ENCODE measurements around the gene BBC3.
A peak's percentile ranks its signal among the peaks of the same experiment; 100 is the strongest.

The BBC3 gene

GRCh38 chr19:47228168-47228936 is 2.6 kb downstream of the BBC3 start:
- Histone ChIP-seq H3K36me3 (peaks cover 8% of the 10 kb centered on the region), H3K4me1 (ENCODE audit: control insufficient read depth in 1 of 2, insufficient read depth in 1 of 2, low read depth in 1 of 2, low read length in 1 of 2) (peaks cover 52 to 64% of the 10 kb centered on the region in 2 experiments), H3K27me3 (peaks cover 42% of the 10 kb centered on the region), H3K4me3 (ENCODE audit: low read depth in 1 of 2, low read length in 1 of 2) (peak overlapping the region; percentile 92 to 100), H3K9me3 (no peaks in the 10 kb centered on the region), H3K27ac (peak overlapping the region; percentile 95)
- no peak for TF ChIP-seq CTCF (IDR thresholded peaks at IDR 0.05)

- Histone ChIP-seq H3K36me3 (peaks cover 8% of the 10 kb centered on the region), H3K4me3 (ENCODE audit: low read depth in 1 of 2, low read length in 1 of 2) (peak overlapping the region; percentile 92 to 100), H3K4me1 (ENCODE audit: control insufficient read depth in 1 of 2, insufficient read depth in 1 of 2, low read depth in 1 of 2, low read length in 1 of 2) (peaks cover 51 to 62% of the 10 kb centered on the region in 2 experiments), H3K9me3 (no peaks in the 10 kb centered on the region), H3K27me3 (peaks cover 34% of the 10 kb centered on the region), H3K27ac (peak overlapping the region; percentile 95)
- TF ChIP-seq CTCF (IDR thresholded peaks at IDR 0.05): no peak
Observed at GRCh38 chr19:47227352-47228167, 3.4 kb downstream of the BBC3 start.

GRCh38 chr19:47226426-47227351 is 4.3 kb downstream of the BBC3 start:
- H3K27ac ChIP-seq: peak overlapping the region; percentile 95
- H3K9me3 ChIP-seq: no peaks in the 10 kb centered on the region
- TF ChIP-seq CTCF (IDR thresholded peaks at IDR 0.05): no peak
- peaks cover 25% of the 10 kb centered on the region for H3K27me3 ChIP-seq
- H3K36me3 ChIP-seq: peaks cover 17% of the 10 kb centered on the region
- H3K4me3 ChIP-seq (ENCODE audit: low read depth in 1 of 2, low read length in 1 of 2): peak overlapping the region; percentile 92 to 100
- H3K4me1 ChIP-seq (ENCODE audit: control insufficient read depth in 1 of 2, insufficient read depth in 1 of 2, low read depth in 1 of 2, low read length in 1 of 2): peaks cover 46 to 56% of the 10 kb centered on the region in 2 experiments

- peaks cover 25% of the 10 kb centered on the region for H3K36me3 ChIP-seq
- H3K27ac ChIP-seq: peak overlapping the region; percentile 95
- peaks cover 41 to 50% of the 10 kb centered on the region in 2 experiments for H3K4me1 ChIP-seq (ENCODE audit: control insufficient read depth in 1 of 2, insufficient read depth in 1 of 2, low read depth in 1 of 2, low read length in 1 of 2)
- peaks cover 20% of the 10 kb centered on the region for H3K27me3 ChIP-seq
- TF ChIP-seq CTCF (IDR thresholded peaks at IDR 0.05): peak; percentile 49
- H3K4me3 ChIP-seq (ENCODE audit: low read depth in 1 of 2, low read length in 1 of 2): peak overlapping the region; percentile 92 to 100
- no peaks in the 10 kb centered on the region for H3K9me3 ChIP-seq
Observed at GRCh38 chr19:47225746-47226425, 5.1 kb downstream of the BBC3 start.
